Dedifferentiated amniotic fluid mesenchymal stem cell (primary cell): ENCODE results near the gene CLCNKA.
"Not testable (repeated sequence)": the region's sequence is repeated elsewhere in the genome, so short reads cannot be mapped to it uniquely, and the experiment has no call there.

Experiments used
- DNase-seq: peaks from one replicate; pipeline ENCODE4 v3.0.0-alpha.2; 2016; ENCODE audit errors: extremely low spot score

Gene CLCNKA

DNA sequence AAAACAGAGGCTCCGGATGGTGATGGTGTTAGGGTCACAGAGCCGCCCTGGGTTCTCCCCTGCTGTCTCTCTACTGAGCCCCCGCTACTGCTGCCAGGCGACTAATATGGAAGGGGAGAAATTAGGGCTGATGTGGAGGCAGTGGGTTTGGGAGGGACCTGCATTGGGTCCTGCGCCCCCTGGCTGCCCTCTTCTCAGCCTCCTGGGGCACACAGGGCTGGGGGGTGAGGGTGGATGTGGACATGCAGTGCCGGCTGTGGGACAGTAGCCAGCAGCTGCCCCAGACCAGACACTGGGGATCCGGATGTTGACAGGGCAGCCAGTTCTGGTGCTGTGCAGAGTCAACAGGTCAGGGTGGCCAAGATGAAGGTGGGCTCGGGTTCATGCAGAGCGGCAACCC, 20.3 kb downstream of the CLCNKA start:
- no peak for DNase-seq

DNA sequence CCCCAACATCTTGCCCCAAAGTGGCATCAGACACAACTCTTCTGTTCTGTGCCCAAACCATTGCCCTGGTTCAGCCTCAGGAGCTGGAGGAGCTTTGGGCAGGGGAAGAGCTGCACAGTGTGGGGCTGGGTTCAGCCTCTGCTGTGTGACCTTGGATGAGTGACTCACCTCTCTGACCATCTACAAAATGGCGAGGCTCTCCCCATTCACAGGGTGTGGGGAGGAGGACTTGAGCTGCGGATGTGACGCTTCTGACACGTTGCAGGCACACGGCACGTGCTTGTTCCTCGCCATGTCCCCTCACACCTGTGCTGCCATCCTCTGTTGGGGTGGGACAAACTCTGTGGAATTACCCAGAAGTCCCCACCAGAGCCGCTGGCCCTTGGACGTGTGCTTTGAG, 20.8 kb downstream of the CLCNKA start:
- not testable (repeated sequence) for DNase-seq

DNA sequence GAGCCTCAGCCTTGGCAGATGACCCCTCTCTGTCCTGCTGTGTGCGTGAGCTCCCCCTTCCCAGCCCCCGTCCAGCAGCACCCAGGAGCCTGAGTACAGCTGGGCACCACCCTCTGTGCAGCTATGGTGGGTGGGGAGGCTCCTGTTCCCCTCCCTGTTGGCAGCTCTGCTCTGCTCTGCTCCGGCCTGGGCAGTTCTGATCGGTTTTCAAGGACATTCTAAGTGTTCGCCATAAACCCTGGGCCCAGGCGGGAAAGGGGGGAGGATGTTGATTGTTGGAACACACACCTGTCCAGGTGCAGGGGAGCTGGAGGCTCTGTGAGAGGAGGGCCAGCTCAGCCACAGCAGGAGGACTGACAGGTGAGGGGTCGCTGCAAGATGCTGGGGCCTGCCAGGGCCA, 21.7 kb downstream of the CLCNKA start, which contains the start of gene CLCNKB:
CLCNKB (plus strand) TSS at position 262 of the 400 bp plus-strand sequence. CDS start 711 bp downstream, outside the sequence.
- no peak for DNase-seq

DNA sequence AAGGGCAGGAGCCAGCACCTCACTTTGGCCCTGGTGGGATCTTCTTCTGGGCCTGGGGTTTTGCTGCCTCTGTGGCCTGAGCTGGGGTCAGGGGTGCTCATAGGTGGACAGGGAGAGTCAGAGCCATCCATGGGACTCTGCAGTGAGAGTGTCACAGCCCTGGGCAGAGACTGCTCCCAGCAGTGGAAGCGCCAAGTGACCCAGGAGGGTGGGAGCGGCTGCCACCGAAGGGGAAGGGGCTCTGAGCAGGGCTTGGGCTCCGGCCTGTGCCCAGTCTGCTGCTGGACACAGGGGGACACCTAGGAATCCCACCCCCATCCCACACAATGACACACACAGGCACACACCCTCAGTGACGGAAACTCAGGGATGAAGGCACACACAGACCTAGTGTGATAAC, 22.1 kb downstream of the CLCNKA start:
- DNase-seq, result no peak

DNA sequence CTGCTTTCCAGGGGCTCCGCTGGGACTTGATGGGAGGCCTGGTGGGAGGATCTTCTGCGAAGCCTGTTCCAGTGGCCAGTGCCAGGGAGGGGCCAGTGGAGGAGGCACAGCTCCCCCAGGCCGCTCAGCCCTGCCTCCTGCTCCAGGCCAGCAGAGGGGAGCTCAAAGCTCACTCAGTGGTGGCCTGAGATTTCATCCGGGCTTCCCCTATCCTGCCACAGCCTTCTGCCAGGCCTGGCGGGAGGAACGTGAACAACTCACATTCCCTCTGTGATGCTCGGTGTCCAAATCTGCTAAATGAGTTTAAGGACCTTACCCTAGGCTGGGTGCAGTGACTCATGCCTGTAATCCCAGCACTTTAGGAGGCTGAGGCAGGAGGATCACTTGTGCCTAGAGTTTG, 25.0 kb downstream of the CLCNKA start:
- DNase-seq, result no peak

DNA sequence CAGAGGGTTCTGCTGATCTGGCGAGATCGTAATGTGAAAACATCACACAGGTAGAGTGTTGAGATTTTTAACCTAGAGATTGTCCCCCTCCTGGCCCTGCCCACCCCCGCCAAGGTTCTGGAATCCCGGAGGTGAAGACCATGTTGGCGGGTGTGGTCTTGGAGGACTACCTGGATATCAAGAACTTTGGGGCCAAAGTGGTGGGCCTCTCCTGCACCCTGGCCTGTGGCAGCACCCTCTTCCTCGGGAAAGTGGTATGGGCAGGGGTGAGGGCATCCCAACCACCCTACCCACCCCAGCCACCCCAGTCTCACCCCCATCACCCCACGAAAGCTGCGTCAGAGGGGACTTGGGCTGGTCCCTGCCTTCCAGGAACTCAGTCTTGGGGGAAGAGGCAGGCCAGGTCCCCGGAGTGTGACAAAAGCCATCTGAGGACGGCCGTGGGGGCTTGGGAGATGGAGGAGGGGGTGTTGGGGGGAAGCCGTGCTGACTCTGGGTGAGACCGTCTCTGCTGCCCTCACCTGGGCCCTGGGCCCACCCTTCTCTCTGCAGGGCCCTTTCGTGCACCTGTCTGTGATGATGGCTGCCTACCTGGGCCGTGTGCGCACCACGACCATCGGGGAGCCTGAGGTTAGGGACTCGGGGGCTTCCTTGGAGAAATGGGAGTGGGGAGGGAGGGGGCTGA, 26.1 kb downstream of the CLCNKA start:
- DNase-seq, result no peak

DNA sequence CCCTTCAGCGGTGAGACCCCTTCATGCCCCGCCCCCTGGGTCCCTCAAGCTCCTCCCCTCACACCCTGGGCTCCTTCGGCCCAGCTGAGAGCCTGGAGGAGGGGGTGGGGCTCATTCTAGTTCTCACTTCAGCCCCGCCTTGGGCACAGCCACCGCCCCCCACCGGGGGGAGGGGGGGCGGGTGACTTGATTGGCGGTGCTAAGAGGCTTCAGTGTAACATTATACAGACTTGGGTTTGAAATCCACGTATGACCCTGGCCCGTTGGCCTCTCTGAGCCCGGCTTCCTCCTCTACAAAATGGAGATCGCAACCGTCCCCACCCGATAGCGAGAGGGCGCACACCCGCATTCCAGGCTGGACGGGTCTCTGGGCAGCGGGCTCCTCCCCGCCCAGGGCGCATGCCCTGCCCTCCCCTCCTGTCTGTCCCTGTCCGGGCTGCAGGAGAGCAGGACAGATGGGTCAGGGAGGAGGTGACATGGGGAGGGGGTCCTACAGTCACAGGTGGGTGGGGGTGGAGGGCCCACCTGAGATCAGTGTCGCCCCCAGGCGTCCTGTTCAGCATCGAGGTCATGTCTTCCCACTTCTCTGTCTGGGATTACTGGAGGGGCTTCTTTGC, 26.8 kb downstream of the CLCNKA start:
- no peak for DNase-seq

DNA sequence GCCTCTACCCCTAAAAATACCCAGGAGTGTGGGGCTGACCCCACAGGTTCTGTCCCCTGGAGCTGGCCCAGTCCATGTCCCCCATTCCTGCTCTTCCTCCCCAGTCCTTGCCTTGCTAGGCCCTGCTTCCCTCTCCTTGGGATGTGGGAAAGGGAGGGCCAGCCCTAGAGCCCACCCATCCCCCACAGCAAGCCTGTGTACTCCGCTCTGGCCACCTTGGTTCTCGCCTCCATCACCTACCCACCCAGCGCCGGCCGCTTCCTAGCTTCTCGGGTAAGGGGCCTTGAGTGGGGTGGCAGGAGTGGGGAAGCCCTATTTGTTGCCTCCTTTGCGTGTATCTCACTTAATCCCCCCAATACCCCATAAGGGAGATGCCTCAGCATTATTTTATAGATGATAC, 28.5 kb downstream of the CLCNKA start:
- DNase-seq, result no peak

DNA sequence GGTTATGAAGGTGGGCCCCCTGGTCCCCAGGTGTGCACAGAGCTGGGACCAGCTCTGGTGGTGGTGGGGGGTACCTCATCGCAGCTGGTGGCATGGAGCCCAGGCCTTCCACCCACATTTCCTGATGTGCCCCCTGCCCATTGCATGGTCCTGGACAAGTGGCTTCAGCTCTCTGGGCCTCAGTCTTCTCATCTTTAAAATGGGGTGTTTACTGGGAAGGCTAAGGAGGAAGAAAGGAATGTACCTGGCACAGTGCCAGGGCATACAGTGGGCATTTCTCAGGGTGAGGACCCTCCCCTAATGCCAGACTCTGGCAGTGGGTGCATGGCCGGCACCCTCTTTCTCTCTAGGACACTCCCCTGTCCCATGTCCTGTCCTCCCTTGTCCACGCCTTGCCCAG, 29.2 kb downstream of the CLCNKA start:
- no peak for DNase-seq

DNA sequence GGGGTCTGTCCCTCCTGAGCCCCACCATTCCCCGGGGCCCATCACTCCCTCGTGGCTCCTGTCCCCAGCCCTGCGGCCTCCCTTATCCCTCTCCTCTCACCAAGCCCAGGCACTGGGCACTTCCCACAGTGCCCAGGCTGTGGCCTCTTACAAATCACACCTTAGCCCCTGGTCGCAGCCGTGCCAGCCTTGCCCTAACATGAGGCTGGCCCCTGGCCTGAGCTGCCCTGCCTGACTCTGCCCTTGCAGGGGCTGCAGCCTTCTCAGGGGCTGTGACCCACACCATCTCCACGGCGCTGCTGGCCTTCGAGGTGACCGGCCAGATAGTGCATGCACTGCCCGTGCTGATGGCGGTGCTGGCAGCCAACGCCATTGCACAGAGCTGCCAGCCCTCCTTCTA, 30.1 kb downstream of the CLCNKA start:
- not testable (repeated sequence) for DNase-seq

DNA sequence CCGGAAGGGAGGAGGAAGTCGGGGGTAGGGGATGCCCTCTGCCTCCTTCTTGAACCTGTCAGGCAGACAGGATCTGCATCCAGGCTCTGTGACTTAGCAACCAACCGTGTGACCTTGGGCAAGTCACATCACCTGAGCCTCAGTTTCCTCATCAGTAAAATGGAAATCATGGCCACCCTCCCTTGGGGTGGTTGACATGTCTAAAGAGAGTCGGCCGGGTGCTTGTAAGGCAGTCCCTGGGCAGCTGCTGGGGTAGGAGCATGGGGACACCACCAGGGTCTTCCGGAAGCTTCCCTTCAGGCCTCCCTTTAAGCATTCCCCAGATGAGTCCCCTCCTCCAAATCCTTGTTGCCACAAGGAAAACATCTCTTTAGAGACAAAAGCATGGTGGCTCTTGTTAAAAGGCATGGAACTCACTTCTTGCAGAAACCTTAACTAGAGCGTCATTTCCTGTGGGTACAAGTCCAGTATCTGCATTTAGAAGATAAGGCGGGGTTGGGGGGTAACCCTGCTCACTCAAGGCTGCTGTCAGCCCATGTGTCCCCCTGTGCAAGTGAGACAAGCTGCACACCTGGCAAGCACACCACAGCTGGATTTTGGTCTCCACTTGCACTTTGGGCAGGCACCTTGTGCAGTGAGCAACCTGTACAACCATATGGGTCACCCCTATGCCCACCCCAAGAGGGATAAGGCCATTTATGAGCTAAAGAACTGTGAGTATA, 32.1 kb downstream of the CLCNKA start:
- no peak for DNase-seq

DNA sequence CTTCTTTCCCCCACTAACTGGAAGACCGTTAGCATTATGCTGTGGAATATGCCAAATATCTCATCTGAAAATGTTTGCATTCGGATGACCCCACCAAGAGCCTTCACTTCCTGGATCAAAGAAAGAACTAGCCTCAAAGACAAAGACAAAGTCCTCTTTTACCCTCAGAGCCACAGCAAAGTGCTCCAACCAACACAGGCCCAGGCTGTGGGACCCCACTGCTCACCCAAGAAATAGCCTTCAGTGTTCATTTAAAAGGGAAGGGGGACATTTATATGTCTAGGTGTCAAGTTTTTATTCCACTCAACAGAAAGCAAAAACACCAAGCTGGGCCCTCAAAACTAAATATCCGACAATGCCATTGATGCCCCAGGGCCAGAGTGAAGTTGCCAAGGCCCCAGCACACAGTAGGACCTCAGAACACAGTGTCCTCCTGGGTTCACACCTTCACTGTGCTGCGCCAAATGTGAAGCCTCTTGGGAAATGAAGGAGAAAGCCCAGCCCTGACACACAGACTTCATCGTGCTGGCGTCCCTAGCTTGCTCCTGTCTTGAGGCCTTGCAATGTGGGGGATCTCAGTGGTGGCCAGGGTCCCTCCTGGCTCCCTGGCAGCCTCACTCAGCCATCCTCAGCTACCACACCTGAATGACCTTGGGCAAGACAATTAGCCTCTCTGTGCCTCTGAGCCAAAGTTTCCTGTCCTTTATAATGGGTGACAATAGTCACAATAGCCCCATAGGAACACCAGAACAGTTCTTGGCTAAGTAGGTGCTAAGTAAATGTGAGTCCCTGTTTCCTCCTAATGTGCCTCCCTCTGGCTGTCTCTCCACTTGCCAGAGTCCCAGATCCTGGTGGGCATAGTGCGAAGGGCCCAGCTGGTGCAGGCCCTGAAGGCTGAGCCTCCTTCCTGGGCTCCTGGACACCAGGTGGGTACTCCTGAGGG, 33.0 kb downstream of the CLCNKA start:
- DNase-seq, result no peak

DNA sequence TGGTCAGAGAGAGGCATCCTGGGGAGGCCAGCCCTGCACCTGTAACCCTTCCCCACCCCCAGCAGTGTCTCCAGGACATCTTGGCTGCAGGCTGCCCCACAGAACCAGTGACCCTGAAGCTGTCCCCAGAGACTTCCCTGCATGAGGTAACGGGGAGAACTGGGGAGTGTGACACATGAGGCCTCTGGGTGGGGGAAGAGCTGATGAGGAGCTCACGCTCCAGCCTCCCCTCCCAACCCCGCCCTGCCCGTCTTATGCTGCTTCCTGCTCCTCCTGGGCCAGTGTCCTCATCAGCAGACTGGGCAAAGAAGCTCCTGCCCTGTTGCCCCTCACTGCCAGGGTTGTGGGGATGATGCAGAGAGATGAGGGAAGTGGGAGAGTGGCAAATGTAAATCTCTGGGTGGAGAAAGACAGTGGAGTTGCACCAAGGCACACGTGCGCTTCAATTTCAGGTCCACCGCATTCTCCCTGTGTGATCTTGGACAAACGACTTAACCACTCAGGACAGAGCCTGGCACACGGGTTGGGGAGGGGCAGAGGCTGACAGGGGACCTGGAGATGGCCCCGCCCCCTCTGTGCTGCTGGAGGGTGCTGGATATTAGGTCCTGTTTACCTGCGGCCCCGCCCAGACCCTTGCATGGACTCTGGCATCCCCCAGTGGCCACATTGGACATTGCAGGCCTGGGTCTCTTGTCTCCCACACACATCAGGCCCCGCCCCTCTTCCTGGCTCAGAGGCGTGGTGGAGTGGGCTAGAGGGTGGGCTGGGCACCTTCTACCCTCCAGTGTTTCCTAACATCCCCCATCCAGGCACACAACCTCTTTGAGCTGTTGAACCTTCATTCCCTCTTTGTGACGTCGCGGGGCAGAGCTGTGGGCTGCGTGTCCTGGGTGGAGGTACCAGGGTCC, 34.0 kb downstream of the CLCNKA start:
- peak; percentile 71 for DNase-seq

DNA sequence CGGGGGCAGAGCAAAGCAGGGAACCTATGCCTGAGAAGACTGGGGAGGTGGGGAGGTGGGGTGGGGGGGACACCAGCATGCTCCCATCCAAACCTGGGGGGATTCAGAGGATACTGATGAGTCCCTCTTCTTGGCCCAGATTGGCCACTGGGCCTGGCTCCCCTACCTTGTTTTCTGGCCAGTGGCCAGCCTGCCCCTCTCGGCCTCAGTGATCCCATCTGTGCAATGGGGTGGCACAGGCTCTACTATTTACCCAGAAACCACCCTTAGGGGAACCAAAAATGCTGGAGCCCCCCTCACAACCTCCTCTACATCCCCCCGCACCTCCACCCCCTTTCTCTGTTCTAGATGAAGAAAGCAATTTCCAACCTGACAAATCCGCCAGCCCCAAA, 34.7 kb downstream of the CLCNKA start:
- not testable (repeated sequence) for DNase-seq

DNA sequence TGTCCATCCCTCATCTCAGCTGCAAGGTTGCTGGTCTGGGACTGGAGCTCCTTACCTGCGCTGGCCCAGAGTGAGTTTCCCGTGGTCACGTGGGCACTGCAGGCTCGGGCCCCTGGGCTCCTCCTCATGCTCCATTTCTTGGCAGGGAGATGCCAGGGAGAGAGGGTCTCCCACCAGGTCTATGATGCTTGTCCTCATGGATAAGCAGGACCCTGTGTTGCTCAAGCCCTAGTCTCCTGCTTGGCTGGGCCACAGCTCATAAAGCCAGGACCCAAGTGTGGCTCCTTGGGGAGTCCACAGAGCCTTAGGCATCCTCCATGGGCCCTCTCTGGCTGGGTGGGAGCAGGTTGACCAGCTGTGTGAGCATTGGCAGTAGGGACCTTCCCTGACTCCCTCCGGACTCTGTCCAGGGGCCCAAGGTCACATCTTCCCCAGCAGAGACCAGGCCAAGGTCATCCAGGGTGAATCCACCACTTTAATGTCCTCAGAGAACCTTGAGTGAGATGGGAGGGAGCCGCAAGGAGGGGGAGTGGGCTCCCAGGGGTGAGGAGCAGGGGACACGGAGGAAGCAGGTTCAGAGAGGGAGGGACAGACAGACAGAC, 35.6 kb downstream of the CLCNKA start:
- DNase-seq, result not testable (repeated sequence)

DNA sequence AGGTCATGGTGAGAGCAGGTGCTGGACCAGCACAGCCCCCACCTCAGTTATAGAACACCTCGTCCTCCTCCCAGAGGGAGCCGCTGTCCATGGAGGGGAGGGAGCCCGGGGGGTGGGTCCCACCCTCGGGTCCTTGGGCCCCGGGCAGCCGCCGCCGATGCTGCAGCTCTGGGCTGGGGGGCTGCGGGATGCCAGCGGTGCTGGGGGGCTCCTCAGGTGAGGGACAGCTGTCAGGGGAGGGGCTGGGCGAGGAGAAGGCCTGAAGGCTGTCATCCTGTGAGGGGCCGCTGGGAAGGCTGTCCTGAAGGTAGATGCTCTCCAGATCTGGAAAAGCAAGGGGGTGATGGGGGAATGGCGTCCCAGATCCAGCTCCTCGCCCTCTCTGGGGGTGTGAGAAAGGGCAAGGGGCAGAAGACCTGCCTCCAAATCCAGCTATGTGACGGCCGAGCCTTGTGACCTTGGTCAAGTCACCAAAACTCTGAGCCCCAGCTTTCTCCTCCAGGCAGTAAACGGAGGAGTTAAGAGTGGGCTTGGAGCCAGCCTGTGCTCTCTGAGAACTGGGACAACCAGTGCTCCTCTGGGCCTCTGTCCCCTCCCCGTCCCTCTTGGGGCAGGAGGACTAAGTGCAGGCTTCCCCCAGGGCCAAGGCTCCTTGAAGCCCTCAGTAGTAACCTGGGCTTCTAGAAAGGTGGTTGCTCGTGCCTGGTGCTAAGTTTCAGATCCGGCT, 36.7 kb downstream of the CLCNKA start:
- not testable (repeated sequence) for DNase-seq

DNA sequence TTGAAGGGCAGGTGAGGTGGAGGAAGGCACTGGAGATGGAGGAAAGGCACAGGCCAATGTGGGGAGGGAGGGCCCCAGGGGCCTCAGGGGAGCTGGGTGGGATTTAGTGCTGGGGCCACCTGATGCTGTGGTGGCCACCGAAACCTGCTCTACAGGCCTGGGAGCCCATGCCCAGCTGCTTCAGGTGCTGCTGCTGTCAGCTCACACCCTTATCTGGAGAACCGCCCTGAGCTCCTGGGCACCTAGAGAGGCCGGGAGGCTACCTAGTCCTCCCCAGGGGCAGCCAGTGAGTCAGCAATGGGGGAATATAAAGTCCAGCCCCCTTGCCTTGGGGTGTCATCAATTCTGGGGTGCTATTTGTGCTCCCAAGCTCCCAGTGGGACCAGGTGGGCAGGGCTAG, 39.4 kb downstream of the CLCNKA start:
- DNase-seq, result no peak

DNA sequence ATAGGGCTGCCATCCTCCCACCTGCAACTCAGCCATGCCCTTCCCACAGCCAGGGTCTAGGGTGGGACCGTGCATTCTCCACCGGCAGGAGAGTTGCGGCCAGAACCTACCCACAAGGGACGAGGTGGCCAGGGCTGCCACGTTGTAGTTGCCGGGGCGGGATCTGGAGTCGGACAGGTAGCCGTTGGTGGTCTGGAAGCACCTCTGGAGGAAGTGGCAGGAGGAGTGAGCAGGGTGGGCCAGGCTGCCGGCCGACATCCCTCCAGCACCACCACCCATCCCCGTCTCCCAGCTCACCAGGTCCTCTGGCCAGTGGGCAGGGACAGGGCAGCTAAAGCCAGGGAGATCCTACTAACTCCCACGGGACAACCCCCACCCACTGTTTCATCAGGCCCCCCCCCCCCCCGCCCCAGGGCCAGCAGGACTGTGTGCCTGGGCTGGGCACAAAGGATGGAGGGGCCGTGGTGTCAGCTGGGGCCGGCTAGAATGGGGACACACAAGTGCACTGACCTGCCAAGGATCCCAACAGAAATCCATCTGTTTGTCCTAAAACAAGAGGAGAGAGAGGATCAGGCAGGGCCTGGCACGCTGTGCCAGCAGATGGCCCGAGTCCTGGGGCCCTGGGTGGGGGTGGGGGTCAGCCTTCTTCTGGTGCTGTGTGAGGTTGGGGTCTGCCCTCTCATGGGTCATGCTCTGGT, 40.3 kb downstream of the CLCNKA start:
- DNase-seq, result not testable (repeated sequence)

DNA sequence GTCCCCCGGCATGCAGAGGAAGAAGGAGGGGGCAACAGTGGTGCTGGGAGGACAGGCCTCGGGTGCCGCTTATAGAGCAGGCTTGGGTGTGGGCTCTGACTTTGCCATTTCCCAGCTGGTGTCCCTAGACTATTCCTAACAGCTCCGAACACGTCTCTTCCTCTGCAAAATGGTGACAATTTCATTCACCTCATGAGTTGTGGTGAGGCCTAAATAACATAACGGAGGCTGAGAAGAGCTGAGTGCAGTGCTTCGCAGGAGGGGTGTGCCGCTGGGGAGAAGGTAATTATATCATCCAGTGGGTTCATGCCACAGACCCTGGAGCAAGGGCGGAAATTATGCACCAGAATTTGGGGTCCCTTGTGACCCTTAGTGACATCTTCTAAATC, 40.8 kb downstream of the CLCNKA start:
- DNase-seq, result not testable (repeated sequence)
